PC-3 (cell line): ENCODE results near the gene PGP. TPM values are rescaled to one million over a fixed set of nuclear protein-coding genes. Genes with fewer than 3 reads are reported as not detected.
A peak's percentile ranks its signal among the peaks of the same experiment; 100 is the strongest.

Experiments used
- ATAC-seq: fragments of 200-7000 bp; cut with Tn5 transposase; 2 replicates; pipeline ENCODE4 v1.9.1; 2020; ENCODE audit warnings: mild to moderate bottlenecking, moderate library complexity
- BruUV-seq: library from RNA; stranded (reverse); fragments of 400-500 nt; replicated peaks from 2 replicates; lab custom pipeline; 2021; lab: Mats Ljungman, UMichigan
- CTCF ChIA-PET: fragments of 300-600 bp; sonication (Branson Sonifier 250); formaldehyde crosslinking; loops from one replicate; lab custom pipeline; 2022; ENCODE audit warnings: antibody characterized with exemption; lab: Charles Lee
- POLR2A ChIA-PET: fragments of 300-600 bp; sonication (Branson Sonifier 250); formaldehyde crosslinking; loops from one replicate; lab custom pipeline; 2022; ENCODE audit warnings: antibody characterized with exemption; ENCODE audit not compliant: unreplicated experiment; lab: Charles Lee
- DNase-seq: peaks from one replicate; pipeline ENCODE4 v3.0.0-alpha.2; 2015
- H2AFZ ChIP-seq: fragments of 300-600 bp; sonication (generic); 2 replicates; pipeline ENCODE4 v1.6.0; 2016; ENCODE audit warnings: antibody characterized with exemption, low read length
- H3F3A ChIP-seq: fragments of 300-600 bp; sonication (generic); one replicate; pipeline ENCODE4 v1.6.0; 2017; ENCODE audit warnings: antibody characterized with exemption, low read length, control low read depth, mild to moderate bottlenecking; ENCODE audit not compliant: unreplicated experiment
- H3K27ac ChIP-seq: fragments of 300-600 bp; sonication (generic); 2 replicates; pipeline ENCODE4 v1.5.1; 2016; ENCODE audit warnings: mild to moderate bottlenecking, low read length
- H3K27me3 ChIP-seq: fragments of 300-600 bp; sonication (generic); 2 replicates; pipeline ENCODE4 v1.6.1; 2016; ENCODE audit warnings: low read length, mixed read lengths
- H3K36me3 ChIP-seq: fragments of 300-600 bp; sonication (generic); 2 replicates; pipeline ENCODE4 v1.6.1; 2016; ENCODE audit warnings: low read depth, mixed run types, low read length, mixed read lengths
- H3K4me1 ChIP-seq: fragments of 300-600 bp; sonication (generic); 2 replicates; pipeline ENCODE4 v1.5.1; 2016; ENCODE audit warnings: low read length; ENCODE audit not compliant: insufficient read depth
- H3K4me2 ChIP-seq: fragments of 300-600 bp; sonication (generic); 2 replicates; pipeline ENCODE4 v1.6.0; 2016; ENCODE audit warnings: low read length
- H3K4me3 ChIP-seq: fragments of 300-600 bp; sonication (generic); 2 replicates; pipeline ENCODE4 v1.5.1; 2016; ENCODE audit warnings: mild to moderate bottlenecking, low read length, mixed read lengths
- H3K79me2 ChIP-seq: fragments of 300-600 bp; sonication (generic); 2 replicates; pipeline ENCODE4 v1.6.1; 2017; ENCODE audit warnings: low read length, mixed read lengths
- H3K9ac ChIP-seq: fragments of 300-600 bp; sonication (generic); 2 replicates; pipeline ENCODE4 v1.6.0; 2016; ENCODE audit warnings: mild to moderate bottlenecking, low read length
- H3K9me2 ChIP-seq: fragments of 300-600 bp; sonication (generic); replicated peaks from 2 replicates; pipeline ENCODE4 v1.6.1; 2016; ENCODE audit warnings: mixed run types, low read length, mixed read lengths
- H3K9me3 ChIP-seq: fragments of 300-600 bp; sonication (generic); 2 replicates; pipeline ENCODE4 v1.6.1; 2016; ENCODE audit warnings: low read length, mixed read lengths
- H4K20me1 ChIP-seq: fragments of 300-600 bp; sonication (generic); 2 replicates; pipeline ENCODE4 v1.6.1; 2016; ENCODE audit warnings: low read length, mixed read lengths
- CTCF ChIP-seq: fragments of 300-600 bp; sonication (generic); conservative IDR thresholded peaks from 2 replicates; pipeline ENCODE4 v1.5.1; 2017; ENCODE audit warnings: antibody characterized with exemption, low read depth, mild to moderate bottlenecking, low read length
- EZH2 ChIP-seq: fragments of 300-600 bp; sonication (generic); IDR thresholded peaks from one replicate; pipeline ENCODE4 v1.6.1; 2017; ENCODE audit warnings: antibody characterized with exemption, mild to moderate bottlenecking, low read length; ENCODE audit not compliant: unreplicated experiment
- EZH2phosphoT487 ChIP-seq: fragments of 300-600 bp; sonication (generic); IDR thresholded peaks from 2 replicates; pipeline ENCODE4 v1.6.1; 2018; ENCODE audit warnings: mild to moderate bottlenecking, antibody characterized with exemption, low read length, borderline replicate concordance
- intact Hi-C: fragments of 100-400 bp; cut with micrococcal nuclease; formaldehyde crosslinking; loops from 2 replicates; pipeline ENCODE4 v1.9.0; 2023
- total RNA-seq: library from RNA; depleted of rRNA; stranded (reverse); fragments of >200 nt; gene quantifications from 2 replicates; pipeline ENCODE4 v1.2.3, GENCODE V29; 2014

PGP gene
- total RNA-seq, 1 experiment from 2014 or later: 46.0 TPM

GRCh38 chr16:2237493-2238149 lies 23.0 kb upstream of the PGP start:
- Histone ChIP-seq H3K9ac (no peak overlapping the region), H3K4me1 (no peaks in the 10 kb centered on the region), H3F3A (no peaks in the 10 kb centered on the region), H3K36me3 (no peaks in the 10 kb centered on the region), H3K27me3 (no peaks in the 10 kb centered on the region), H3K79me2 (no peaks in the 10 kb centered on the region), H3K9me3 (no peaks in the 10 kb centered on the region), H4K20me1 (no peaks in the 10 kb centered on the region), H3K9me2 (no peaks in the 10 kb centered on the region), H3K27ac (no peak overlapping the region), H2AFZ (no peak overlapping the region), H3K4me3 (no peak overlapping the region), H3K4me2 (no peak overlapping the region)
- intact Hi-C loops: no loop called here
- POLR2A ChIA-PET: no interaction called here
- CTCF ChIA-PET: no interaction called here
- TF ChIP-seq EZH2phosphoT487 (no peak), CTCF (no peak), EZH2 (no peak)
- no TSS peak for BruUV-seq
- ATAC-seq (no peak), DNase-seq (no peak)

GRCh38 chr16:2237102-2237482 lies 22.5 kb upstream of the PGP start:
- H3K27ac ChIP-seq: no peak overlapping the region
- ChIA-PET POLR2A (no interaction called here), CTCF (no interaction called here)
- H3K4me1 ChIP-seq: no peaks in the 10 kb centered on the region
- no peak for TF ChIP-seq CTCF
- TF ChIP-seq EZH2: no peak
- no peak for TF ChIP-seq EZH2phosphoT487
- intact Hi-C loops: no loop called here
- BruUV-seq: no TSS peak
- H4K20me1 ChIP-seq: no peaks in the 10 kb centered on the region
- H3F3A ChIP-seq: no peaks in the 10 kb centered on the region
- no peak overlapping the region for H3K9ac ChIP-seq
- DNase-seq: no peak
- H2AFZ ChIP-seq: no peak overlapping the region
- H3K79me2 ChIP-seq: no peaks in the 10 kb centered on the region
- no peaks in the 10 kb centered on the region for H3K9me2 ChIP-seq
- no peak overlapping the region for H3K4me2 ChIP-seq
- no peak for ATAC-seq
- H3K36me3 ChIP-seq: no peaks in the 10 kb centered on the region
- H3K9me3 ChIP-seq: no peaks in the 10 kb centered on the region
- H3K27me3 ChIP-seq: no peaks in the 10 kb centered on the region
- H3K4me3 ChIP-seq: no peak overlapping the region

GRCh38 chr16:2236337-2237101 lies 21.9 kb upstream of the PGP start, which contains the start of gene DNASE1L2:
TSS of gene DNASE1L2 (plus strand) at chr16:2236444. CDS start at chr16:2236817, 373 bp downstream.
- no peak within 1 kb of the TSS for H3K4me2 ChIP-seq
- no peaks in the 10 kb centered on the region for H4K20me1 ChIP-seq
- ChIA-PET POLR2A (no interaction called here), CTCF (no interaction called here)
- TF ChIP-seq EZH2: no peak
- TF ChIP-seq EZH2phosphoT487: no peak
- TF ChIP-seq CTCF: no peak
- no TSS peak for BruUV-seq
- DNase-seq: peak; percentile 14
- H3K9ac ChIP-seq: no peak within 1 kb of the TSS
- H3K27ac ChIP-seq: no peak within 1 kb of the TSS
- H3K9me2 ChIP-seq: no peaks in the 10 kb centered on the region
- no peaks in the 10 kb centered on the region for H3K36me3 ChIP-seq
- no peaks in the 10 kb centered on the region for H3K27me3 ChIP-seq
- H2AFZ ChIP-seq: no peak within 1 kb of the TSS
- H3K9me3 ChIP-seq: no peaks in the 10 kb centered on the region
- peak; percentile 52 for ATAC-seq
- H3K4me1 ChIP-seq: no peaks in the 10 kb centered on the region
- no peaks in the 10 kb centered on the region for H3K79me2 ChIP-seq
- intact Hi-C loops: no loop called here
- no peak within 1 kb of the TSS for H3K4me3 ChIP-seq
- no peaks in the 10 kb centered on the region for H3F3A ChIP-seq
